Effector memory CD4-positive, alpha-beta T cell (primary cell): ENCODE measurements around the gene BRAT1.

Experiments
- DNase-seq, 3 donors: peaks; one replicate each; pipeline ENCODE4 v3.0.0-alpha.2; 2020
- H3K27ac ChIP-seq: 2 replicates; pipeline ENCODE4 v1.7.0; 2013; ENCODE audit warnings: mild to moderate bottlenecking, low read length, moderate library complexity; ENCODE audit not compliant: insufficient read depth, poor library complexity, severe bottlenecking
- H3K27me3 ChIP-seq: replicated peaks from 2 replicates; pipeline ENCODE4 v1.7.0; 2013; ENCODE audit warnings: mild to moderate bottlenecking, low read length; ENCODE audit not compliant: insufficient read depth, control insufficient read depth, poor library complexity, severe bottlenecking
- H3K36me3 ChIP-seq: 2 replicates; pipeline ENCODE4 v1.7.0; 2013; ENCODE audit warnings: mild to moderate bottlenecking, low read length, moderate library complexity; ENCODE audit not compliant: control insufficient read depth, insufficient read depth
- H3K4me1 ChIP-seq: 2 replicates; pipeline ENCODE4 v1.7.0; 2013; ENCODE audit warnings: low read length, mild to moderate bottlenecking; ENCODE audit not compliant: control insufficient read depth, insufficient read depth, poor library complexity, severe bottlenecking
- H3K4me3 ChIP-seq: 2 replicates; pipeline ENCODE4 v1.7.0; 2013; ENCODE audit warnings: low read length, low read depth, mild to moderate bottlenecking; ENCODE audit not compliant: insufficient read depth, poor library complexity, severe bottlenecking
- H3K9me3 ChIP-seq: 2 replicates; pipeline ENCODE4 v1.7.0; 2013; ENCODE audit warnings: mild to moderate bottlenecking, low read length, moderate library complexity; ENCODE audit not compliant: control insufficient read depth

BRAT1 gene

DNA sequence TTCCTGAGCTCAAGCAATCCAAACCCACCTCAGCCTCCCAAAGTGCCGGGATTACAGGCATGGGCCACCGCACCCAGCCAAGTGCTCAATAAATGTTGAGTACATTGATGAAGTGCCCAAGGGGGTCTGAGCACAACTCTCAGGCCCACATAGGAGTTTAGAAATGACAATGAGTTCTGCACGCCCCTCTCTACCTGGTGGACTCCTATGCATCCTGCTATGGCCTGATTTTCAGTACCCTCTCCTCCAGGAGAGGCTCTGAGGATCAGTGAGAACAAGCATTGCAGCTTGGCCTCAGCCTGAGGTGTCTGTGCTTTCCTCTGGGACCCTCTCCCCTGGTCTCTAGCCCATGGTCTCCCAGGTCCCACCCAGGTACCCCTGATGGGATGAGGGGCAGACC lies 58.3 kb downstream of the BRAT1 start:
- Histone ChIP-seq H3K4me1 (no peaks in the 10 kb centered on the region), H3K9me3 (no peaks in the 10 kb centered on the region), H3K36me3 (no peaks in the 10 kb centered on the region), H3K27me3 (peaks cover 8% of the 10 kb centered on the region), H3K27ac (no peak overlapping the region), H3K4me3 (no peak overlapping the region)
- no peak for DNase-seq

DNA sequence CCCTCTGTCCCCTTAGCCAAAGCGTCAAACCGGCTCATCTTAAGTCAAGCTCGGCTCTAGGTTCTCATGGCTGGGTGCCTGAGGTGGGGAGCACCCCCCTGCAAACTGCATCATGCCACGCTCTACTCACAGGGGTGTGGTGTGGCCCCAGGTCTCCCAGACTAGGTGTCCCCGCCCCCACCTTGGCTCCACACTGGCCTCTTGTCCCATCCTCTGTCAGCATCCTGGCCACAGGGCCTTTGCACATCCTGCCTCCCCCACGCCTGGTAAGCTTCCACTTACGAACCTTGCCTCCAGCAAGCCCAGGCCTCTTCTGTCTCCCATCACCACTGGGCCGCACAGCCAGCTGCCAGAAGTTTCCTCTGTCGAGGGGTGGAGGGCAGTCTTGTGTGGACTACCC lies 58.9 kb downstream of the BRAT1 start:
- Histone ChIP-seq H3K4me1 (no peaks in the 10 kb centered on the region), H3K27ac (no peak overlapping the region), H3K4me3 (no peak overlapping the region), H3K27me3 (peaks cover 8% of the 10 kb centered on the region), H3K9me3 (no peaks in the 10 kb centered on the region), H3K36me3 (no peaks in the 10 kb centered on the region)
- no peak for DNase-seq

DNA sequence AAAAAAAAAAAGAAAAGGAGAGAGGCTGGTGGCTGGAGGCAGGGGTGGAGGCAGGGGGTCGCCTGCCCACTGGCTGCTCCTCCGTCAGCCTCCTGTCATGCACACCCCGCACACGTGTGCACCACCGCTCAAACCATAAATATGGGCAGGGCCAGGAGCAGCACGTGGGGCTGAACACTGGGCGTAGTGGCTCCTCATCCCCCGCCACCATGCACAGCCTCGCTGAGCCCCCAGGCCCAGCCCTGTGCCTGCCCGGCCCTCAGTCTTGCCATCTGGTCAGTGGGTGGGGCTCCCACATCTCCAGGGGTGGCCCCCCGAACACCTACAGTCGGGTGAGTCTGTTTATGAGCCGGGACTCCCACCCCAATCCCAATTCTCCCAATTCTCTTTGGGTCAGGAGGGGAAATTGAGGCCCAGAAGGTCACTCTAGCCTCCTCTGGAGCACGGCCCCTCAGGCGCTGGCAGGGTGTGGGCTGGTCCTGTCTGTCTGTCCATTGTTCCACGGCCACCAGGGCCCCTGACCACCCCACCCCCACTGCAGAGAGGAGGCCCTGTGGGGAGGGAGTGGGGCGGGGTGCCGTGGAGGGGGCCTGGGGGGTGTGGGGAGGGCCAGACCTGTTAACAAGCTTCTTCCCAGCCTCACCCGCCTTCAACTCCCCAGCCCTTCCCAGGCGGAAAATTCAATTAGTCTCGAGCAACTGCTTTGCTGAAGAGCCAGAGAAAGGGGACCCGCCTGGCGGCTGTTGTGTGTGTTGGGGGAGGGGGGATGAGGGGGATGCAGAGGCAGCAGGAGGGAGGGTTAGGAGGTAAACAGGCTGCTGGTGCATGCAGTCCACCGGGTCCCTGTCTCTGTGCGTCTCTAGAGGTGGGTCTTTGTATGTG lies 59.7 kb downstream of the BRAT1 start:
- no peaks in the 10 kb centered on the region for H3K4me1 ChIP-seq

DNA sequence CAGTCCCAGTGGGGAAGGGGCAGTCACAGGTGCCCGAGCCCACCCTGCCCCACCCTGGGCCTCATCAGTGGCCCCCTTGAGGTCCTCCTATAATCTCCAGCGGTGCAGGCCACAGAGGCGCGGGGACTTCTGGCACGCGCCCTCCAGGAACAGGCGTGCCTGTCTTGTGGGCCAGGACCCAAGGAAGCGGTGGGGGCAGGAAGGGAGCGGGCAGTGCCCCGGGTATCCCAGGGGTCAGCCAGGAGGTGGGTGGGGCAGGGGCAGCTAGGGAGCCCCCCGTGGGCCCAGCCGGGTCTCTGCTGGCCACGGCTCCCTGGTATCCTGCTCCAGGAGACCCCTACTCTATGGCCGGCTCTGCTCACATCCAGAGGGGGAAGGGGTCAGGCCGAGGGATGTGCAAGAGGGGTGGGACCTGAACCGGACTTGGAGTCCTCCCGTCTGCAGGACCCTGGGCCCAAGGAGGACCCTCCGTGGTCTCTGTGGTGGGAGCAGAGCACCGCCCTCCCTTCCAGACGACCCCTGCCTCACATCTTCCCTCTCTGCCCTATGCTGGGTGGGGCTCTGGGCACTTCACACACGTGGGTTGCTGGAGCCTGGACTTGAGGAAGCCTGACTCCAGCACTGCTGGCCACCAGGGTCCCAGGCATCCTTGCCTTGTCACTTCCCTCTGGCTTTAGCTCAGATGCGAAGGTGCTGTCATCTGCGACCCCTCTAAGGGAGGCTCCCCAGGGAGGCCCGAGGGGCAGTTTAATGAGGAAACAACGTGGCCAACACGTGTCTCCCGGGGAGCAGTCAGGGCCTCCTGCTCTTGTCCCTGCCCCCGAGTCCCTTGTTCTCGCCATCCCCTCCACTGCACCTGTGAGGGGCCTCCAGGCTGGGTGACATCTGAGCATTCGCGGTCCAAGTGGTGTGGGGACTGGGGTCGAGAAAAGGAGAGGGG lies 60.9 kb downstream of the BRAT1 start:
- Histone ChIP-seq H3K36me3 (no peaks in the 10 kb centered on the region), H3K4me1 (no peaks in the 10 kb centered on the region), H3K27ac (no peak overlapping the region), H3K9me3 (no peaks in the 10 kb centered on the region), H3K27me3 (peaks cover 8% of the 10 kb centered on the region), H3K4me3 (no peak overlapping the region)
- no peak for DNase-seq

More for the DNA sequence above, 59.7 kb downstream of the BRAT1 start:
- Histone ChIP-seq H3K27ac (no peak overlapping the region), H3K27me3 (peaks cover 8% of the 10 kb centered on the region), H3K9me3 (no peaks in the 10 kb centered on the region), H3K4me3 (no peak overlapping the region), H3K36me3 (no peaks in the 10 kb centered on the region)
- DNase-seq, result no peak

DNA sequence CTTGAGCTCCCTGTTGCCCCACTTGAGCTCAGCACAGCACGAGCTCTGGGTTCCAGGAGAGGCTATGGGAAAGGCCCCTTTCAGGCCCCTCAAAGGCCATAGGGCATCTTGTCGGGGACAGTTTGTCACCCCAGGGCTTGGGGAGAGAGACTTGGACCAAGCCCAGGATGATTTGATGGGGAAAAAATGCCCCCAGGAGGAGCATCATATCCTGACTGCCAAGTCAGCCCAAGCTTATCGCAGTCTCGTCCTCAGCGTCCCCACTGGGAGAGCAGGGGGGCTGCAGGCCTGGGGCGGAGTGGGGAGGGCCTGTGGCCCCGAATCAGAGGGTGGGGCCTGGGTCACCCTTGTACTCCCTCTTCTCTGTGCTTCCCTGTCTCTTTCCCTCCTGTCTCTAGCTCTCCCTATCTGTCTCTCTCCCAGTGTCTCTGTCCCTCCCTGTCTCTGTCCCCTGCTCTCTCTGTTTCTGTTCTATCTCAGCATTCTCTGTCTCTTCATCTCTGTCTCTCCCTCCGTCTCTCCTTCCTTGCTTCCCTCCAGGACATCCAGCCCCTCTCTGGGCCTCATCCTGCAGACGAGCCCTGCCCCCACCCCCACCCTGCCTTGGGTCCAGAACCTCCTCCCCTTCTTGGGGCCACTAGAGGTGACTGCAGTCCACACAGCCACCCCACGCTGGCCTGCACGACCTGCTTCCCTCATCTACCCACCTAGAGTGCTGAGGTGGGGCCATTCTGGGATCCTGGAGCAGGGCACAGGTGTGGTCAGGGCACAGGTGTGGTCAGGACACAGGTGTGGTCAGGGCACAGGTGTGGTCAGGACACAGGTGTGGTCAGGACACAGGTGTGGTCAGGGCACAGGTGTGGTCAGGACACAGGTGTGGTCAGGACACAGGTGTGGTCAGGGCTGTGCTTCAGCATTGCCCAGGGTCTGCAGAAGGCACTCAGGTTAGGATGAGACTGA lies 61.8 kb downstream of the BRAT1 start:
- Histone ChIP-seq H3K27ac (no peak overlapping the region), H3K36me3 (no peaks in the 10 kb centered on the region), H3K4me1 (no peaks in the 10 kb centered on the region), H3K27me3 (peaks cover 8% of the 10 kb centered on the region), H3K4me3 (no peak overlapping the region), H3K9me3 (no peaks in the 10 kb centered on the region)
- no peak for DNase-seq

DNA sequence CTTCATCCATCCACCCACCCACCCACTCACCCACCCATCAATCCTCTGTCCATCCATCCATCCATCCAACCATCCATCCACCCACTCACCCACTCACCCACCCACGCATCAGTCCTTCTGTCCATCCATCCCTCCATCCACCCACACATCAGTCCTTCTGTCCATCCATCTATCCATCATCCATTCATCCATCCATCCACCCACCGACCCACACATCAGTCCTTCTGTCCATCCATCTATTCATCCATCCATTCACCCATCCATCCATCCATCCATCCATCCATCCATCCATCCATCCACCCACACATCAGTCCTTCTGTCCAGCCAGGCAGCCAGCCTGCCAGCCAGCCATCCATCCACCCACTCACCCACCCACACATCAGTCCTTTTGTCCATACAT lies 63.3 kb downstream of the BRAT1 start:
- DNase-seq, result no peak
- H3K27me3 ChIP-seq, result no peaks in the 10 kb centered on the region
- no peaks in the 10 kb centered on the region for H3K36me3 ChIP-seq
- H3K4me1 ChIP-seq, result no peaks in the 10 kb centered on the region
- no peak overlapping the region for H3K27ac ChIP-seq
- no peak overlapping the region for H3K4me3 ChIP-seq
- H3K9me3 ChIP-seq, result no peaks in the 10 kb centered on the region

DNA sequence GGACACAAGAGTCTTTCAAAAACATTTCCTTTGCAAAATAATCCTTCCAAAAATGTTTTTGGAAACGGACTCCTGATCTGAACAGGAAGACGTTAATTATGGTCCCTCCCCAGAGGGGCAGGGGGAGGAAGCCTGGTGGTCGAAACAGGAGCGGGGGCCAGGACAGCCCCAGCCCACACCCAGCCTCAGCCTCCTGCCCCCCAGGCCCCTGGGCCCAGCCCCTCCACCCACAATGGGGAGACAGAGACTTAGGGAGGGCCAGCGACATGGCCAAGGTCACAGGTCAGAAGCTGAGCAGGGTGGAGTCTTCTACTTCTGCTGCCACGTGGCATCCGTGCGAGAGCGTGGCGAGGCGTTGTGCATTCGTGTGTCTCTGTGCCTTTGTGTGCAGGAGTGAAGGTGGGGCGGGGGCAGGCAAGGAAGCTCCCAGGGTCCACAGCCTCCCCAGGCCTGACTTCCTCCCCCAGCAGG lies 65.1 kb downstream of the BRAT1 start:
- Histone ChIP-seq H3K27ac (no peak overlapping the region), H3K27me3 (no peaks in the 10 kb centered on the region), H3K4me1 (no peaks in the 10 kb centered on the region), H3K9me3 (no peaks in the 10 kb centered on the region), H3K36me3 (no peaks in the 10 kb centered on the region), H3K4me3 (no peak overlapping the region)
- DNase-seq, result no peak

DNA sequence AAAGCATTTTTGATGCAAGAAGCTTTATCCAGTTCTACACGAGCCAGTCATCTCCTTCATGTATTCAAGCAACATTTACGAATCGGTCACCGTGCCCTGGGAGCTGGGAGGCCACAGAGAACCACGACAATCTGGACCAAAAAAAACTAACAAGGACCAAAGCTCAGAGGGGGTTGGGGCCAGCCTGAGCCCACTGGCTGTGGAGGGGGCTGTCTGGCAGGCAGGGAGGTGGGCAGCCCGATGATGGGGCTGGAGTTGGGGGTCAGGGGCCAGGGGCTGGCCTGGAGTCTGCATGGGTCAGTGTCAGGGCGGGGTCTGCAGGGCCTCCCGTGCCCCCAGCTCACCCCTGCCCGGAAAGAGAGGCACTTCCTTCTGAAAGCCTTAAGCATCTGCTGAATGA lies 66.6 kb downstream of the BRAT1 start:
- no peaks in the 10 kb centered on the region for H3K36me3 ChIP-seq
- H3K9me3 ChIP-seq, result no peaks in the 10 kb centered on the region
- H3K4me3 ChIP-seq, result no peak overlapping the region
- no peaks in the 10 kb centered on the region for H3K27me3 ChIP-seq
- DNase-seq, result no peak
- no peak overlapping the region for H3K27ac ChIP-seq
- H3K4me1 ChIP-seq, result no peaks in the 10 kb centered on the region

DNA sequence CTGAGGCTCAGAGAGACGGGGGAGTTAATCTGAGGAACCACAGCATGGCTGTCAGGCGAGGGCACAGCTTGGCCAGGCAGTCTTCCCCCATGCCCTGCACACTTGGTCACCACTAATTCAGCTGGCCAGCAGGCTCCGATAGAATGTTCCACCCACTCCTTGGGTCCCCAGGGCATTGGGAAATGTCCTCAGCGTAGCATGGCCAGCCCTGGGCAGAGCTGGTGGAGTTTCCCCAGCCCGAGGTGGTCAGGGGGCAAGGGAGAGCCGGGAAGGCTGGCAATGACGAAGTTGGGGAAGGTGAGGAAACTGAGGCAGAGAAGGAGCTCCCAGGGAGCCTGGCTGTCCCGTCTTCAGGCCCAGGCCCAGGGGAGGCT lies 67.1 kb downstream of the BRAT1 start:
- Histone ChIP-seq H3K4me3 (no peak overlapping the region), H3K27me3 (no peaks in the 10 kb centered on the region), H3K9me3 (no peaks in the 10 kb centered on the region), H3K4me1 (no peaks in the 10 kb centered on the region), H3K36me3 (no peaks in the 10 kb centered on the region), H3K27ac (no peak overlapping the region)
- no peak for DNase-seq
